ENCODE results near the gene DENND1A. TPM values are rescaled to one million over a fixed set of nuclear protein-coding genes. Genes with fewer than 3 reads are reported as not detected.

Gene DENND1A
- total RNA-seq, 1 donor from 2014 or later: 37.3 TPM

DNA sequence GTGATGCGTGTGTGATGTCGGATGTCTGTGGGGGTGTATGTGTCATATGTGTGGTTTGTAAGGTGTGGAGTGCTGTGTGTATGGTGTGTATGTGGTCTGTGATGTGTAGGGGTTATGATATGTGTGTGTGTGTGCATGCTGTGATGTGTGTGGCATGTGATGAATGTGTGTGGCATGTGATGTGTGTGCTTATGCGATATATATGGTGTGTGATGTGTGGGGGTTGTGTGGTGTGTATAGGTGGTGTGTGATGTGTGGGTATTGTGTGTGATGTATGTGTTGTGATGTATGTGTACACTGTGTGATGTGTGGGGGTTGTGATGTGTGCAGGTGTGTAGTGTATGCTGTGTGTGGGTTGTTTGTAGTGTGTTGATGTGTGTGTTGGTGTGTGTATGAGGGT is 583.1 kb downstream of the DENND1A start:
- no peaks in the 10 kb centered on the region for H3K4me1 ChIP-seq
- no peaks in the 10 kb centered on the region for H3K27me3 ChIP-seq
- no peaks in the 10 kb centered on the region for H3K36me3 ChIP-seq
- no peak for DNase-seq (ENCODE audit: low spot score in 2 of 2)
- H3K4me3 ChIP-seq: no peak overlapping the region
- no peaks in the 10 kb centered on the region for H3K9me3 ChIP-seq
- intact Hi-C loops (cut with DNase I): loop anchor here (5.0 kb wide), 1 partner anchor 265 kb away; no protein-coding TSS in a partner anchor
- TF ChIP-seq, protein P1, sequence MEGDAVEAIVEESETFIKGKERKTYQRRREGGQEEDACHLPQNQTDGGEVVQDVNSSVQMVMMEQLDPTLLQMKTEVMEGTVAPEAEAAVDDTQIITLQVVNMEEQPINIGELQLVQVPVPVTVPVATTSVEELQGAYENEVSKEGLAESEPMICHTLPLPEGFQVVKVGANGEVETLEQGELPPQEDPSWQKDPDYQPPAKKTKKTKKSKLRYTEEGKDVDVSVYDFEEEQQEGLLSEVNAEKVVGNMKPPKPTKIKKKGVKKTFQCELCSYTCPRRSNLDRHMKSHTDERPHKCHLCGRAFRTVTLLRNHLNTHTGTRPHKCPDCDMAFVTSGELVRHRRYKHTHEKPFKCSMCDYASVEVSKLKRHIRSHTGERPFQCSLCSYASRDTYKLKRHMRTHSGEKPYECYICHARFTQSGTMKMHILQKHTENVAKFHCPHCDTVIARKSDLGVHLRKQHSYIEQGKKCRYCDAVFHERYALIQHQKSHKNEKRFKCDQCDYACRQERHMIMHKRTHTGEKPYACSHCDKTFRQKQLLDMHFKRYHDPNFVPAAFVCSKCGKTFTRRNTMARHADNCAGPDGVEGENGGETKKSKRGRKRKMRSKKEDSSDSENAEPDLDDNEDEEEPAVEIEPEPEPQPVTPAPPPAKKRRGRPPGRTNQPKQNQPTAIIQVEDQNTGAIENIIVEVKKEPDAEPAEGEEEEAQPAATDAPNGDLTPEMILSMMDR (IDR thresholded peaks at IDR 0.05): no peak
- no peak overlapping the region for H3K27ac ChIP-seq

DNA sequence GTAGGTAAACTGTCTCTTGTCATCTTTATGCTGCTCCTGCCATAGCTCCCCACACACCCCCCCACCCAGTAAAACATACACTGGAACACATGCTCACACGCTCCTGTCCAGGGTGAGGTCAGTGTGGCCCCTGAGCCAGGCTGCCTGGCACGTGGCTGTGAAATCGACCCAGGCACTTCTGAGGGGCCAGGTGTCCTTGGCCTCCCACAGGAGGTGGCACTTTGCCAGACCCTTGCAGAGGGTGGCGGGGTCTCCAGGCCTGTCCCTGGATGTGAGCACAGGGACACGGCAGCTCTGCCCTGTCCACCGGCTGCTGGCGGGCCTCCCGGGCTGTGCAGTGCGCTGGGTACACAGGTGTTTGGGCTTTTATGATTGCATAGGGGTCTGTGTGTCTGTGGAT is 583.9 kb downstream of the DENND1A start:
- Histone ChIP-seq H3K9me3 (no peaks in the 10 kb centered on the region), H3K4me3 (no peak overlapping the region), H3K4me1 (no peaks in the 10 kb centered on the region), H3K27me3 (no peaks in the 10 kb centered on the region), H3K36me3 (no peaks in the 10 kb centered on the region), H3K27ac (no peak overlapping the region)
- no peak for DNase-seq (ENCODE audit: low spot score in 2 of 2)
- TF ChIP-seq, protein P1 (IDR thresholded peaks at IDR 0.05): no peak
- intact Hi-C loops (cut with DNase I): loop anchor here (5.0 kb wide), 1 partner anchor 264 kb away; no protein-coding TSS in a partner anchor

DNA sequence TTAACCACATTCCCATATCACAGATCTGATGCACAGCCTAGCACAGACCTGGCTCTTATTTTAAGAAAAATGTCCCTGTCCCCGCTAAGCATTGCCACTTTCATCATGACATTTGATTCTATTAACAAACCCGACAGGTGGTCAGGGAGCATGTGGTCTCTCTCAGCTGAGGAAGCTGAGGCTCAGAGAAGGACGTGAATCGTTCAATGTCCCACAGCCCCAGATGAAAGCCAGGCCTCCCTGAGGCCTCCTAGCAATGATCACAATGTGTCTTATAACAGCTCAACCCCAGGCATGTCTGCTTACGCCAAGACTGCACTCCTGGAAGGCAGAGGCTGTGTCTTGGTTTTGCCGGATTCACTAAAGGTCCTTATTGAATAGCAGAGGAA is 584.4 kb downstream of the DENND1A start:
- no peaks in the 10 kb centered on the region for H3K27me3 ChIP-seq
- no peak overlapping the region for H3K4me3 ChIP-seq
- TF ChIP-seq, protein P1 (IDR thresholded peaks at IDR 0.05): no peak
- H3K36me3 ChIP-seq: no peaks in the 10 kb centered on the region
- no peaks in the 10 kb centered on the region for H3K4me1 ChIP-seq
- no peak for DNase-seq (ENCODE audit: low spot score in 2 of 2)
- no peak overlapping the region for H3K27ac ChIP-seq
- intact Hi-C loops (cut with DNase I): loop anchor here (5.0 kb wide), 1 partner anchor 263 kb away; no protein-coding TSS in a partner anchor
- no peaks in the 10 kb centered on the region for H3K9me3 ChIP-seq

DNA sequence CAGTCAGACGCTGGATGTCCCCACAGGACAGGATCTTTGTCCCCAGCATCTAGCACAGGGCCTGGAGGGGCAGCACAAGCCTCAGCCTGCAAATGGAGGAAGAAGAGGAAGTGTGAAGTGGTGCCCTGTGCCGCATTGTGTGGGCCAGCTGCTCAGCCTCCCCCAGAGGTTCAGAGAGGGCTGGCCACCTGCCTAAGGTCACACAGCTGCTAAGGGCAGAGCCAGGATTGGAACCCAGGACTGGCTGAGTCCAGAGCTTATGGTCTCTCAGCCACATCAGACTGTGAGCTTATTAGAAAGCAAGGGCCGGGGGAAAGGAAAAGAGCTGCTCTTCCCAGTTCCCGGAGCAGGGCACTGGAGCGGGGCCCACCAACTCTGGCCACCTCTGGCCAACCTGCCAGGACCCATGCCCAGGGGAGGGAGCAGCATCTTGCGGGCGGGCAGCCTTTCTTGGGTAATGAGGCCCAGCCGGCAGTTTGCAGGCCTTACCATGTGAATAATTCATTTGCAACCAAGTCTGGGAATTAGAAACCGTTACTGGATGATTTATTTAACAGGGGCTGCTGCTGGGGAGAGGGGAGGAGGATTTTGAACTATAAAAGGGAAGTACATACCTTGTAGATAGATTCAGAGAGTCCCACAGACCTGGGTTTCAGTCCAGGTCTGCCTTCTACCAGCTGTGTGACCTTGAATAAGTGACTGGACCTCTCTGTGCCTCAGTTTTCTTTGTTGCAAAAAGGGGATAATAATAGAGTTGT is 585.6 kb downstream of the DENND1A start:
- no peaks in the 10 kb centered on the region for H3K27me3 ChIP-seq
- no peaks in the 10 kb centered on the region for H3K36me3 ChIP-seq
- H3K27ac ChIP-seq: no peak overlapping the region
- no peaks in the 10 kb centered on the region for H3K4me1 ChIP-seq
- DNase-seq (ENCODE audit: low spot score in 2 of 2): no peak
- TF ChIP-seq, protein P1 (IDR thresholded peaks at IDR 0.05): no peak
- H3K9me3 ChIP-seq: no peaks in the 10 kb centered on the region
- intact Hi-C loops (cut with DNase I): no loop called here
- H3K4me3 ChIP-seq: no peak overlapping the region

DNA sequence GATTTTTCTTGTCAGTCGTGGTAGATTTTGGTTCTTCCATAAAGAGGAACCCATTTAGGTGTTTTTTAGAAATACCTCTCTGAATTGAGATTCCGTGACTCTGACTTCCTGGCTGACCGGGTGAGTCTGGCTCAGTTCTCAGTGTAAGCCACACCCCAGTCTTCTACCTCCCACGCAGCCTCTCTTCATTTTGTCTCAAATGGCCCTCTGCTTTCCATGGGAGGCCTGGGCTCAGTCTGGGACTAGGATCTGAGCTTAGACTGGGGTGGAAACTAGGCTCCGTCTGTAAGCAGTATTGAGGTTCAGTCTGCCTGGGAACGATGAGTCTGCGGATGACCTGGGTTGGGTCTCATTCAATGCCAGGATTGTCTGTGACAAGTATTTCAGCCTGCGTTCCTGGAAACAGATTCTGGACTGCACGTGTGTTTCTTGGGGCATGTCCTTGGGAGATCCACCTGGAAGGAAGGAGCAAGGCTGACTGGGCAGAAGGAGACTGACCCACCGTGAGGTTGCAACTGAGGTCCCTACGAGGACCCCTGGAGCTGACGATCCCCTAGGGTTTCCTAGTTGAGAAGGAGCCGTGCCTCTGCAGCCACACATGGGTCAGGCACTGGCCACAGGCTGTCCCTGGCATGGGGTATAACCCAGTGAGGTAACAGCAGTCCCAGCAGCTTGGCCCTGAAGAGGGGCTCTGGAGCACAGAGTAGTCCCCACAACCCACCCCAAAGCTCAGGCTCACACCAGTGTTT is 586.3 kb downstream of the DENND1A start:
- H3K27ac ChIP-seq: no peak overlapping the region
- H3K36me3 ChIP-seq: no peaks in the 10 kb centered on the region
- intact Hi-C loops (cut with DNase I): no loop called here
- TF ChIP-seq, protein P1 (IDR thresholded peaks at IDR 0.05): no peak
- no peaks in the 10 kb centered on the region for H3K9me3 ChIP-seq
- H3K27me3 ChIP-seq: no peaks in the 10 kb centered on the region
- DNase-seq (ENCODE audit: low spot score in 2 of 2): no peak
- H3K4me1 ChIP-seq: no peaks in the 10 kb centered on the region
- no peak overlapping the region for H3K4me3 ChIP-seq

Data from ascending aorta (tissue), 2 donors.